Stimulated activated CD8-positive, alpha-beta memory T cell treated with anti-CD3 and anti-CD28 coated beads, Interleukin-12 subunit alpha, Interleukin-12 subunit beta, amount 100 ng/mL, for 4 hours (primary cell): ENCODE measurements around the gene CTU1.

Experiments
- DNase-seq: peaks from one replicate; pipeline ENCODE4 v3.0.0-alpha.2; 2020; ENCODE audit warnings: low read depth

Gene CTU1

GRCh38 chr19:51082611-51083010, 25.6 kb downstream of the CTU1 start, which contains the start of gene KLK14:
KLK14 (minus strand) TSS chr19:51082887; CDS start chr19:51082614, 273 bp downstream.
- DNase-seq: no peak

- no peak for DNase-seq
Observed at GRCh38 chr19:51081476-51081875, 26.7 kb downstream of the CTU1 start.

GRCh38 chr19:51079481-51080110, 28.6 kb downstream of the CTU1 start:
- DNase-seq: no peak

GRCh38 chr19:51078731-51079130, 29.5 kb downstream of the CTU1 start:
- DNase-seq: no peak

GRCh38 chr19:51078104-51078503, 30.1 kb downstream of the CTU1 start:
- no peak for DNase-seq

GRCh38 chr19:51076631-51077213, 31.5 kb downstream of the CTU1 start:
- DNase-seq: no peak

- DNase-seq: no peak
Observed at GRCh38 chr19:51075998-51076397, 32.2 kb downstream of the CTU1 start.

- no peak for DNase-seq
Observed at GRCh38 chr19:51071095-51071405, 37.2 kb downstream of the CTU1 start.

GRCh38 chr19:51070334-51071094, 37.7 kb downstream of the CTU1 start:
- no peak for DNase-seq

- DNase-seq: no peak
Observed at GRCh38 chr19:51066393-51067186, 41.6 kb downstream of the CTU1 start.

GRCh38 chr19:51065221-51065960, 42.8 kb downstream of the CTU1 start:
- no peak for DNase-seq

- no peak for DNase-seq
Observed at GRCh38 chr19:51064534-51065220, 43.5 kb downstream of the CTU1 start, which contains the start of gene KLK13. KLK13 (minus strand) TSS chr19:51065092; CDS start chr19:51065067, 25 bp downstream.

- DNase-seq: no peak
Observed at GRCh38 chr19:51063664-51064063, 44.5 kb downstream of the CTU1 start.

- no peak for DNase-seq
Observed at GRCh38 chr19:51060973-51061372, 47.2 kb downstream of the CTU1 start.

- no peak for DNase-seq
Observed at GRCh38 chr19:51060336-51060735, 47.9 kb downstream of the CTU1 start.

GRCh38 chr19:51059715-51060114, 48.5 kb downstream of the CTU1 start:
- no peak for DNase-seq

GRCh38 chr19:51055866-51056265, 52.3 kb downstream of the CTU1 start:
- no peak for DNase-seq
